Left colon (tissue), 2 donors: ENCODE results near the gene MACROD2. TPM values are rescaled to one million over a fixed set of nuclear protein-coding genes. Genes with fewer than 3 reads are reported as not detected.

ENCODE experiments used
- ATAC-seq: fragments of 200-7000 bp; cut with Tn5 transposase; one replicate; pipeline ENCODE4 v1.9.1; 2020; ENCODE audit warnings: mild to moderate bottlenecking, moderate library complexity
- DNase-seq, 2 donors: peaks; one replicate each; pipeline ENCODE4 v3.0.0-alpha.2; 2020
- intact Hi-C, 2 donors: fragments of 100-400 bp; cut with DNase I in 1 of 2; cut with micrococcal nuclease in 1 of 2; formaldehyde crosslinking; loops; one replicate each; pipeline versions ENCODE4 v1.11.2 to v1.14.0; 2022; cut with DNase I, micrococcal nuclease
- total RNA-seq, 2 donors: library from RNA; stranded (reverse); fragmentation: NEBNext Ultra II Directional; extraction: Animal tissue kit (Norgen Biotek cat#: 25700); gene quantifications; one replicate each; pipeline ENCODE4 v1.2.1, GENCODE V29; 2021
- donor health status: DM: no; HTN: no; CAD: no.
- donor health status: DM: yes; HTN: yes; CAD: no.

The MACROD2 gene
- total RNA-seq, 2 donors from 2014 or later, result 5.2 to 6.6 TPM

DNA sequence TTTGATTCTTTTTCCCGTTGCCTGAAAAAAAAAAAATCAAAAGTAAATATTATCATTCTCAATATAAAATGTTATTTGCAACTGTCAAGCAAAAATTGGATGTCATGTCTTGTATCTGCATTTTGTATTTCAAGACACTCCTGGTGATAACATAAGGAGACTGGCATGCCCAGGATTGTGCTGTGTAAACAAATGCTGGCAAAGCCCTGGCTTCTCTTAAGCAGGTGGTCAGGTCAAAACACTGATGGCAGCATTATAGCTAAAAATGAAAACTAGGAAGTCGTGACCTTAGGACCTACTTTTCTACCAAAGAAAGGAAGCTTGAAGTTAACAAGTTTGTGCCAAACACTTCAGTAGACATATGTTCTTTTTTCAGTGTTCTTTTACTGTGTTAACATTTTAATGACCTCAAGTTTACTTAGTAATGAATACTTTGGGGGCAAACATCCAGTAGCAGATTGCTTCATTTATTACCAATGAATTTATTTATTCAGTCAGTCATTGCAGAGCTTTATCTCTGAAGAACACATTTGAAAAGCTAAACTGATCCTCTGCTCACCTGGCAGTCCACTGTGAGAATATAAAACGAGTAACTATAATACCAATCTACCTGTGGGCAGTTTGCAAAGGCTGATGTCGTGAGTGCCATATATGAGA lies 585.2 kb downstream of the MACROD2 start:
- intact Hi-C loops, result no loop called here
- ATAC-seq (no peak), DNase-seq (no peak)

DNA sequence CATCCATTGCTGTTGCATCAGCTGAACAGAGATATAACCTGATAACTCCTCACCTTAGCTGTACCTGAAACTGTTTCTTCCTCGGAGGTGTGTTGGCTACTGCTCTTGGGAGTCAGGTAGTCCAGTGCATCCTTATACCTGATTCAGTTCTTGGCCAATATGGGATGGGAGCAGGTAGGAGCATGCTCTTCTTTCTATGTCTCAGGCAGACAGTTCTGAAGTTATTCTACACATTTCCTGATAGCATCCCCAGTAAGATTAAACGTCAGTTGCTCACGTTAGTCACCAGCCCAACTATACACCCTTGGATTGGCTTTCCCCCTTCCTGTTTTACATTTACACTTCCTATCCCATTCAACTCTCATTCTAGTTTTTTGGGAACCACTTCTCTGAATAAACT lies 586.4 kb downstream of the MACROD2 start:
- no peak for DNase-seq
- intact Hi-C loops, result no loop called here
- ATAC-seq, result no peak

DNA sequence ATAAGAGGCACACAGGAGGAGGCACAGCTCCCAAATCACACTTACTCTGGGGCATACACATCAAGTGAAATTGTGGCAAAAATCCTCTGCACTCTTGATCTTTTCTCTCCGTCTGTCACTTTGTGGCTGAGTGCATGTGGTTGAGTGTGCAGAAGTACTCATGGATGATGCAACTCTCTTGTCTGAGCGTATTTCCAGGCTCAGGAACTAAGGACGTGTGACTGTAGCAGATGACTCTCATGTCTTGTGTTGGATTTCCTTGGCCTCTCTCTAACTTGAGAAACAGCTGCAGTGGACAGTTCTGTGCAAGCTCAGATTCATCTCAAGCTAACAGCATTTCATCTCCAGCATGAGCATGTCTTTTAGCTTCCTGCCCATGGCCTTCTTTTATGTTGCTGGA lies 587.5 kb downstream of the MACROD2 start:
- DNase-seq, result no peak
- intact Hi-C loops, result no loop called here
- ATAC-seq, result no peak

DNA sequence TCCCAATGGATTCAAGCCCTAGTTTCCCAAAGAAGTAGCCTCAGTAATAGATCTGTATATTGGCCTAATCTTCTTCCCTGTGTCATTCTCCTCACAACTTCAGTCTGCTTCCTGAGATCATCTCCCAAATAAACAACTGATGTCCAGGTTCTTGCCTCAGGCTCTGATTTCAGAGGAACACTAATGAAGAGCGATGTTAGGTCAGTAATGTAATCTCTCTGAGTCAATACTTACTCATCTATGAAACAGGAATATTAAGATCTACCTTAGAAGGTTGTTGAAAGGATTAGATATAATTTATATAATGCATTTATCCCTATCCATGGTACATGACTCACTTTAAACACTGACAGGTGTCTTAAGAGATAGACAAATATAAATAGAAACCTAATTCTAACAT lies 588.1 kb downstream of the MACROD2 start:
- intact Hi-C loops, result no loop called here
- DNase-seq (no peak), ATAC-seq (no peak)

DNA sequence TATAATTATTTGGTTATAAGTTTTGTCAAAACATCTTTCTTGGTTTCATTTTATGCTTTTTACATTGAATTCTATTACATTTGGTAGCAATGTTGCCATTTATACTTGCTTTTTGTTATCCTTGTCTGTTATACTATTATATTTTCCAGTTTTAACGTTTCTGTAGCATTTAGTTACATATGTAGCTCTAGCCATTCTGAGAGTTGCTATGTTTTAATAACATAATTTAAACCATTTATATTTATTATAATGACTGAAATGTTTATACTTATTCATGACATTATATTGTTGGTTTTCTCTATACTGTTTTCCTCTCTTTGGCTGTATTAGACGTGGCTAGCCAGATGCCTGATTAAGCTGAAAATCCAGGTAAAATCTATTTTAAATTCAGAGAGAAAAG lies 594.1 kb downstream of the MACROD2 start:
- DNase-seq, result no peak
- ATAC-seq, result no peak
- intact Hi-C loops, result no loop called here

DNA sequence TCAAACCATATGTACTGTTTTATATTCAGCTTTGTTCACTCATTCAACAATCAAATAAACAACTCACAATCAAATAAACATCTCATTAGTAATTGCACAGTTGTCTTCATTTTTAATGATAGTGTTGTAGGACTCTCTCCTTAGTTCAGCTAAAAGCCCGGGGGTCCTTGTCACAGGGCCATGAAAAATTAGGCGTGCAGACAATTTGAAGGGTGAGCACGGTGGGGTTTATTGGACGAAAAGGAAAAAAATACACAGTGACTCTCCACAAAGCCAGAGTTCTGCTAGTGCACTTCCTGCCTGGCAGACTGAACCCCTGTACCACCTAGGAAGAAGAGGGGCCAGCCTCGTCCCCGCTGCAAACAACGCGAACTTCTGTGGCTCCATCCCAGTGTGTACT lies 599.7 kb downstream of the MACROD2 start:
- ATAC-seq, result no peak
- intact Hi-C loops, result no loop called here

DNA sequence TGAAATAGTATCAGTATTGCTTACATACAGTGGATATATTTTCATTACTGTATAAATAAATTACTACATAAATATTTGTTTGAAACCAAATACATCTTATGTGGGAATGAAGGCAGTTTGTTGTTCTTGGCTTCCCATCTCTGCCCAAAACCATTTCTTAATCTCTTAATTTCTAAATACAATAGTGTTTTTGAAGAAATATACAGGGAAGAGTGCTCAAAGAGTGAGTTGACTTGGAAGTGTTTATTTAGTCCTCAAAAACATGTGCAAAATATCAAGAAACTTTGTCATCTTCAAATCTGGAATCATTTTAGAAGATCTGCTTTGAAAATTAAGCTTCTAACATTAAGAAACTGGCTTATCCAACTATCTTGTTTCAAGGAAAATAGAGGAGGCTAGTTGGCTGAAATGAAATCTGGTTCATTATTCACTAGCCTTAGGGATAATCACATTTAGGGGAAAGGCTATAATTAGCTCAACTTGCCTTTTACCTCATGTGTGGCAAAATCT lies 601.9 kb downstream of the MACROD2 start:
- DNase-seq (no peak), ATAC-seq (no peak)
- intact Hi-C loops, result no loop called here

More for the DNA sequence above, 599.7 kb downstream of the MACROD2 start:
- DNase-seq, result no peak

DNA sequence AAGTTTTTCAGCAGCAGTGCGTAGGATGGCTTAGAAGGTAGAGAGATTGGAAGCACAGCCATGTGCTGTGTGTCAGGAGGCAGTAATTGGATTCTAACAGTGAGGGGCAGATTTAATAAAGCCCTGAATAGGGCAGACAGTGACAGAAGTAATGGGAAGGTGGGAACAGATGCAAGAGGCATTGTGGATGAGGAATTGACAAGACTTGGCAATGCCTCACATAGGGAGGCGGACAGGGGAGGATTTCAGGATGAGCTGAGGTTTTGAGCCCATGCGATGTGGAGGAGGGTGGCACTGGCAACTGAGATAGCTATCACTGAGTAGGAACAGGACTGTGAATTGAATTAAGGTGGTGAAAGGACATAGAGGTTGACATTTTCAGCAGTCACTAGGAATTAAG lies 604.3 kb downstream of the MACROD2 start:
- ATAC-seq (no peak), DNase-seq (no peak)
- intact Hi-C loops, result no loop called here

DNA sequence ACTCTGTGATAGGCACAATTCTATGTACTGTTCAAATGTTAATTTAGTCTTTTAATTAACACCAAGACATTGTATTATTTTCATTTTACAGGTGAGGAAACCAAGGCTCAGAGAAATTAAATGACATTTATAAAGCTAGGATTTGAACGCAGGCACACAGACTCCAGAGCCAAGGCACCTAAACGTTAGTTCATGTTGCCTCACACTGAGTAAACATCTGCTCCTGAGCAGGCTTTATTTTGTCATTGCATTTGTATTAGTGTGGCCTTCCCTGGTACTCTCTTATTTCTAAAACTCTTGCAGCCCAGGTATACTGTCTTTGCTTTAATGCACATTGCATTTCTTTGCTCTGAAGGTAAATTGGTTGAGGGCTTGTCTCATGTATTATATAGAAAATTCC lies 605.2 kb downstream of the MACROD2 start:
- ATAC-seq, result no peak
- DNase-seq, result no peak
- intact Hi-C loops, result no loop called here

DNA sequence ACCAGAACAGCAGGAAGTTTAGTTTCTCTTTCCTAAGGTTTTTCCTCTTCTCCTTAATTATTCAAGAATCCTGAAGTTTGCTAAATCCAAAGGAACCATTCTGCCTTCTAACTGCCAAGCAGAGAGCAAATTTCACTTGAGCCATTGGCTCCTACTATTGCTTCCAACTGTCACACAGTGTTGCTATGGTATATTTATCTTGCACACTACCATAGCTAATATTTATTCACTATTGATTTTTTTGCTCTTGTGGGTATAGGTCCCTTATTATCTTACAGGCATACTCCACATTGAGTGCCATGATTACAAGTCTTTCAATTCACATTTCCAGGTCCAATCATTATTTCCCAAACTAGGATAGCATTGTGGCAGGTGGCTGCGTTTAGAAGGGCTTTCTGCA lies 608.8 kb downstream of the MACROD2 start:
- no peak for DNase-seq
- intact Hi-C loops, result no loop called here
- ATAC-seq, result no peak

DNA sequence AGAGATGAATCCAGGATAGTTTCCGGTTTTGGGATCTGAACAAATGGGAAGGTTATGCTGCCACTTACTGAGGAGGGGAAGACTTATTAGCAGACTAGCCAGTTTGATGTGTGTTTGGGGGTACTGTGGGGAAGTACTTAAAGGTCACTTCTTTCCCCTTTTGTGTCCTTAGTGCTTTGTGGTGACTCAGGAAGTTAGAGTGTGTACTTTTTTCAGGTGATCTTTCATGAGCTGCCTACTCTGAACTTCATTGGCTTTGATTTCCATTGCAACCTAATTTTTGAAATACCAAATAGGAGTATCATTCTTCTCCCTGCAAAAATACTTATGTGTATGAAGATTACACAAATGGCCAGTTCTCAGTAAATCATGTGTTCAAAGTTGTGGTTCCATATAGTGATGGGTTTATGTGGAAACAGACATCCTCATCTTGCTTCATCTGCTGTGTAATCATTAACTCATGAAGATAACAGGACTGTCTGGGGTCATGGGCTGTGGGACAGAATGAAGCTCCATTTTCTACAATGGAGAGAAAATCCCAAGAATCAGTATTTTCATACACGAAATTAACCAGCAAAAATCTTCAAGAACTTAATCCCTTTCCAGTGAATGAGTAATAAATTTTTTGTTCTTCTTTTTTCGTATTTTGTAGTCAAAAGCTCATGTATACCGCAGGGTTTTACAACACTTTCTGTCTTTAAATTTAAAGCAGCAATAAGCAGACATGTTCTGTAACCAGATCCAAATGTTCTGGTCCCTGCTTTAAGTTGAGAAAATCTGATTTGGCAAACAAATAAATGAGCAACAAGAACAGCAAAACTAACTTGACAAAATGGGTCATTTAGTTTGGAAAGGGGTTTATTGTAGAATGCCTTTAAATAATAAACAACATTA lies 614.3 kb downstream of the MACROD2 start:
- ATAC-seq, result no peak
- intact Hi-C loops, result no loop called here
- no peak for DNase-seq

DNA sequence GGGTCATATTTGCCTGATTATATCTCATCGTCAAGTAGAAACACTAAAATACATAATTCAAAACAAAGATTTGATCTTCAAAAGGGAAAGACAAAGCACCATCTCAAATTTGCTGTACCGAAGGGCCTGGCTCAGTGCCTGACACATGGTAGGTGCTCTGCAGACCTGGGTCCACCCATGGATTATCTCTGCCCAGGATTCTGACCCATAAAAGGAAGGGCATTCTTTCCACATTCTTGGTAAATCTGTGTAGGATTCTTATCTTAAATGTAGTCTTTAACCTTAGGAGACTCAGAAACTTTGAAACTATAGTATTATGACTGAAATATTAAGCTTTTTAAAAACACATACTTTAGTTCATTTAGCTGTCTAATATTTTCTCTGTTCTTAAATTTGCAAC lies 616.2 kb downstream of the MACROD2 start:
- ATAC-seq (no peak), DNase-seq (no peak)
- intact Hi-C loops, result no loop called here

DNA sequence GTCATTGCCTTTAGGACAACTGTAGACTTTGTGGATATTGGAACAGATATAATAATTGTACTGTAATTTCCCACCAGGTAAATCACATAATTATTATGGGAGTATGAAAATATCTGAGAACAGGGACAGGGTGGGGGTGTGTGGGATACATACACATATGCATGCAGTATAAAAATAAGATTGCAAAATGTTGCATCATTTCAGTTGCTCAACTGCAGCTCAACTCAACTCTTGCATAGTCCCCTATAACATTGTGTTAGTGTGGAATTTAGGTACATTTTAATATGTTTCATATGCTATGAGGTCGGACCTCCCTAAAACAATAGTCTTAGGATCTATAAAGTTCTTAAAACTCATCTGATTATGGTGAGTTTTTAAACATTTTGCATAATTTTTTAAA lies 617.1 kb downstream of the MACROD2 start:
- no peak for ATAC-seq
- intact Hi-C loops, result no loop called here
- no peak for DNase-seq

DNA sequence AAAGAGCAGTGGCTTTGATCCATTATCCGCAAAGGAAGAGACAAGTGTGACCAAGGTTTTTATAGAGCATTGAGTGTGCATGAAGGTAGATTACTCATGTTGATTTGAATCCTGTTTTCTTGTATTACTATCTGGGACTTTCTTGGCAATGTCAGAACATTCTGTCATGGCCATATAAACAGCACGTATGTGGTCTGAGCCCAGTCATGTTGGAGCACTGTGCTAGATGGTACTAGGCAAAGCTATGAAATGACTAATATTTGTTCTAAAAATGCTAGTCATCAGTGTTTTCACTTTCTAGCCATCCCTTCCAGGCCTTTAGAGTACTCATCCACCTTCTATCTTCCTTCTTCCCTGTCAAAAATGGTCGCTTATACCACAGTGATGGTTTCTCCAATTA lies 620.7 kb downstream of the MACROD2 start:
- DNase-seq (no peak), ATAC-seq (no peak)
- intact Hi-C loops, result no loop called here

DNA sequence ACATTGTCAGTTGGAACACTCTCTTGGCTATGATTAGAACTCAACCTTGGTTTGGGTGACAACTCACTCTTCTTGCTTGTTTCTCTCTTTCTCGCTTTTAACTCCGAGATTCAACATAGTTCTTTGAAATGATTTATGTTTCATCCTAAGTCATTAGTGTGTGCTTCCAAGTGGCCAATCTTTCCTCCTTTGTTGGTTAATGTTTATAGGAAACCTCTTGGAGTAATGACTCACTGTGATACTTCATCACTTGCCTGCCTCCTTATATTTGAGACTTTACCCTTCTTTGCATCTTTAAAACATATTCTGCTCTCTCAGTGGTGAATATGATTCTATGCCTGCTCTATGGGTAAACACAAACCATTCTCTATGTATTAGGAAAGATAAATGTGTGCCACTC lies 621.8 kb downstream of the MACROD2 start:
- DNase-seq, result no peak
- peak; percentile 83 for ATAC-seq
- intact Hi-C loops, result no loop called here

DNA sequence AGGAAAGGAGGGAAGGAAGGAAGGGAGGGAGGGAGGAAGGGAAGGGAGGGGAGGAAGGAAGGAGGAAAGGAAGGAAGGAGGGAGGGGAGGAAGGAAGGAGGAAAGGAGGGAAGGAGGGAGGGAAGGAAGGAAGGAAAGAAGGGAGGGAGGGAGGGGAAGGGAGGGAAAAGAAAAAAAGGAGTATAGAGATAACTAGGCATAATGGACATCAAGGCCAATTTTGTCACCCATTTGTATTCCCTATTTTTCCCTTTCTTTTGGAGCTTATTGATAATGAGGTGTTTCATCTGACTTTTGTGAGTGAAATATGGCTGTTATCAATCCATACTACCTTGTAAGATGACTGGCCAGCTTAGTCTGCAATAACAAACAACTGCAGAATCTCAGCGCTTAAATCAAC lies 624.1 kb downstream of the MACROD2 start:
- no peak for ATAC-seq
- DNase-seq, result no peak
- intact Hi-C loops, result no loop called here

DNA sequence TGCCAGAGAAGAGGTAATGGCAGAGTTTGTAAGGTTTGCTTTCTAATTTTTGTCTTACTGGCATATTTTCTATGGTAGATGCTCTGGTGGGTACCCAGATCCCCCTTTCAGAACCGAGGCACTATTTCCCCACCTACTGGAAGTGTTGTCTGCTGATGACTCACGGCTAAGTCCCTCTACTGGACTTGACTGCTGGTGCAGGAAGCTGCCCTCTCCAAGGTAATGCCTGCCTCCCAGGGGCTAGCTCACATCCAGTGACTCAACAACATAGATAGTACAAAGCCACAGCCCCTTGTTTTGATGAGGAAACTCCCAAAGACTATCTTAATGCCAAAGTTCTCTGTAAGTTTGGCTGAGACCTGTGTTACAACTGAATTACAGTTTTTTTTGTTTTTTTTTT lies 627.5 kb downstream of the MACROD2 start:
- intact Hi-C loops, result no loop called here
- DNase-seq, result no peak
- ATAC-seq, result peak; percentile 36

DNA sequence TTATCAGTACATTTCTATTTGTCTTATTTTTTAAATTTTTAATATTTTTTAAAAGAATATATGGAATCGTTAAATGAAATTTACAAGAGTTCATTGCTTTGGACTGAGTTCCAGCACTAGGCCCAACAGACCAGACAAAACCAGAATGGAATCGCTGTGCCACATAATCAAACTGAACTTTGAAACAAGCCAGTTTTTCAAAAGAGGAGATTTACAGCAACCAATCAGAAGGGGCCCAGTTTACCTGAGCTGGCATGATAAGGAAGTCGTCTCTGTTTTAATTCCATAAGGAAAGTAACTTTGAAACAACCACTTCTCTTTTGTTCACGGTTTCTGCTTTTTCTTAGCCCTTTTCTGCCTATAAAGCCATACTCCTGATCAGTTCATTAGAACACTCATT lies 635.7 kb downstream of the MACROD2 start:
- ATAC-seq, result peak; percentile 98
- peak; percentile 4 to 29 for DNase-seq
- intact Hi-C loops, result no loop called here

DNA sequence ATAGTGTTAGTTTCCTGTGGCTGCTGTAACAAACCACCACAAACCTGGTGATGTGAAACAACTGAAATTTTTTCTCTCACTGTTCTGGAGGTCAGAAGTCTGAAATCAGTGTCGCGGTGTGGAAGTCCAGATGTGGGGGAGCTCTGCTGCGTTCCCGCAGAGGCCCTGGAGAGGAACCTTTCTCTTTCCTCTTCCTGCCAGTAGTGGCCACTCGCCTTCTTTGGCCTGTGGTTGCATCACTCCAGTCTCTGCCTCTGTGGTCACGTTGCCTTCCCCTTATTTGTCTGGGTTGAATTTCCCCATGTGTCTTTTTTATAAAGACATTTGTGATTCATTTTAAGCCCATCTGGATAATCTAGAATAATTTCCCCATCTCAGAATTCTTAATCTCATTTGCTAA lies 637.6 kb downstream of the MACROD2 start:
- intact Hi-C loops, result no loop called here
- DNase-seq, result no peak
- ATAC-seq, result no peak

DNA sequence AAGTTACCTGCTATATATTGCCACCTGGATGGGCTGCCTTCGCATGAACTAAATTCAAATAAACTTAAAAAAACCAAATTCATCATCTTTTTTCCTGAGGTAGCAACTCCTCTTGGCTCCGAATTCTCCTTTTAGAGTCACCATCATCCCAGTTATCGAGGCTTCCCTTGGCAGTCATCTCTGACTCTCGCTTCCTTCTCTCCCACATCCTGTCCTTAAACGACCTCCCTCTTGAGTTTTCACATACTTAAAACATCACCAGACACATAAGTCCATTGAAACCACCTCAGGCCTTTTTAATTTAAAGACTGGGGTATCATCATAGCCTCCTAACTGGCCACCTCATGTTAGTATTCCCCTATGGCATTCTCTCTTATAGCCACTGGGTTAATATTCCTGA lies 638.2 kb downstream of the MACROD2 start:
- intact Hi-C loops, result no loop called here
- no peak for DNase-seq
- ATAC-seq, result no peak
